Measurements from ENCODE around the gene ZNF568. TPM values are rescaled to one million over a fixed set of nuclear protein-coding genes. Genes with fewer than 3 reads are reported as not detected.
A peak's percentile ranks its signal among the peaks of the same experiment; 100 is the strongest.

Gene ZNF568
- total RNA-seq, 1 donor from 2014 or later: 4.4 TPM

GRCh38 chr19:36898422-36898821 lies 17.7 kb upstream of the ZNF568 start:
- Histone ChIP-seq H3K4me1 (no peaks in the 10 kb centered on the region), H3K27me3 (no peaks in the 10 kb centered on the region), H3K36me3 (peaks cover 6 to 98% of the 10 kb centered on the region in 2 donors), H3K27ac (no peak overlapping the region), H3K9me3 (peaks cover 73% of the 10 kb centered on the region), H3K4me3 (no peak overlapping the region)
- intact Hi-C loops (cut with DNase I): no loop called here
- TF ChIP-seq POLR2A (IDR thresholded peaks at IDR 0.05) (no peak), CTCF (IDR thresholded peaks at IDR 0.05) (no peak), POLR2AphosphoS5 (IDR thresholded peaks at IDR 0.05; ENCODE audit: insufficient read depth in 1 of 2, low read depth in 1 of 2) (no peak)
- no peak for DNase-seq (ENCODE audit: extremely low spot score in 2 of 2)

DNA sequence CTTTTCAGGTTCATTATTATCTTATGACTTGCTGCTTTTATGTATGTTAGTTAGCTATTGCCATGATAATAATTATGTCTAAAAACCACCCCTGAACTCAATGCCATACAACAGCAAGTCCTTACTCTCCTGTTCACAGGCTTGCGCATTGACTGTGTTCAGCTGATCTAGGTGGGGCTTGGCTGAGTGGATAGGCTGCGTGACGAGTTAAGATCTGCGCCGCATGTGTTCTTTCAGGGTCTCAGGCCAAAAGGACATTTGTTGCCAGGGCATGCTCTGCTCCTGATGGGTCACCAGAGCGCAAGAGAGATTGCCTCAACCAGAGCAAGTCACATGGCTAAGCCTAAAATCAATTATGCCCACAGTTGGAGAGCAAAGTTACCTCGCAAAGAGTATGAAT lies 859 bp downstream of the ZNF568 start:
- Histone ChIP-seq H3K36me3 (peaks cover 0 to 35% of the 10 kb centered on the region in 2 donors), H3K9me3 (no peaks in the 10 kb centered on the region), H3K4me3 (peak overlapping the region; percentile 64 to 93), H3K4me1 (peaks cover 18% of the 10 kb centered on the region), H3K27me3 (no peaks in the 10 kb centered on the region), H3K27ac (peak overlapping the region; percentile 90)
- TF ChIP-seq CTCF (IDR thresholded peaks at IDR 0.05): no peak
- TF ChIP-seq POLR2A (IDR thresholded peaks at IDR 0.05): no peak
- no peak for TF ChIP-seq POLR2AphosphoS5 (IDR thresholded peaks at IDR 0.05; ENCODE audit: insufficient read depth in 1 of 2, low read depth in 1 of 2)
- DNase-seq (ENCODE audit: extremely low spot score in 2 of 2): no peak
- intact Hi-C loops (cut with DNase I): no loop called here

DNA sequence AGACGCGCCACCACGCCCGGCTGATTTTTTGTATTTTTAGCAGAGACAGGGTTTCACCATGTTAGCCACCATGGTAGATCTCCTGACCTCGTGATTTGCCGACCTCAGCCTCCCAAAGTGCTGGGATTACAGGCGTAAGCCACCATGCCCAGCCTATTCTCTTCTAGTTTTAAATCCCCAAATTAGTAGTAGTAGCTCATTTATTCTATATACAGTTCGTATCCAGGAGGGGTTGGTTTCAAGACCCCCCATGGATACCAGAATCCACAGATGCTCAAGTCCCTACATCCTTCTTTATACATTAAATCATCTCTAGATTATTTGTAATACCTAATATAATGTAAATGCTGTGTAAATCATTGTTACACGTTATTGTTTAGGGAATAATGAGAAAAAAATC lies 2.0 kb downstream of the ZNF568 start:
- Histone ChIP-seq H3K9me3 (no peaks in the 10 kb centered on the region), H3K4me1 (peaks cover 18% of the 10 kb centered on the region), H3K4me3 (no peak overlapping the region), H3K27me3 (no peaks in the 10 kb centered on the region), H3K36me3 (peaks cover 0 to 46% of the 10 kb centered on the region in 2 donors), H3K27ac (no peak overlapping the region)
- intact Hi-C loops (cut with DNase I): no loop called here
- TF ChIP-seq CTCF (IDR thresholded peaks at IDR 0.05) (no peak), POLR2A (IDR thresholded peaks at IDR 0.05) (no peak), POLR2AphosphoS5 (IDR thresholded peaks at IDR 0.05; ENCODE audit: insufficient read depth in 1 of 2, low read depth in 1 of 2) (no peak)
- DNase-seq (ENCODE audit: extremely low spot score in 2 of 2): no peak

- peaks cover 8% of the 10 kb centered on the region for H3K9me3 ChIP-seq
- H3K27ac ChIP-seq: no peak overlapping the region
- TF ChIP-seq POLR2A (IDR thresholded peaks at IDR 0.05) (no peak), POLR2AphosphoS5 (IDR thresholded peaks at IDR 0.05; ENCODE audit: insufficient read depth in 1 of 2, low read depth in 1 of 2) (no peak), CTCF (IDR thresholded peaks at IDR 0.05) (no peak)
- H3K27me3 ChIP-seq: no peaks in the 10 kb centered on the region
- no peaks in the 10 kb centered on the region for H3K4me1 ChIP-seq
- no peak for DNase-seq (ENCODE audit: extremely low spot score in 2 of 2)
- peaks cover 3 to 58% of the 10 kb centered on the region in 2 donors for H3K36me3 ChIP-seq
- H3K4me3 ChIP-seq: no peak overlapping the region
- intact Hi-C loops (cut with DNase I): no loop called here
Measured at GRCh38 chr19:36931684-36932083, 15.6 kb downstream of the ZNF568 start.

- H3K27me3 ChIP-seq: no peaks in the 10 kb centered on the region
- peaks cover 15 to 91% of the 10 kb centered on the region in 2 donors for H3K36me3 ChIP-seq
- H3K4me3 ChIP-seq: no peak overlapping the region
- intact Hi-C loops (cut with DNase I): no loop called here
- no peak overlapping the region for H3K27ac ChIP-seq
- H3K4me1 ChIP-seq: no peaks in the 10 kb centered on the region
- TF ChIP-seq POLR2AphosphoS5 (IDR thresholded peaks at IDR 0.05; ENCODE audit: insufficient read depth in 1 of 2, low read depth in 1 of 2): no peak
- TF ChIP-seq CTCF (IDR thresholded peaks at IDR 0.05): no peak
- TF ChIP-seq POLR2A (IDR thresholded peaks at IDR 0.05): no peak
- peaks cover 14% of the 10 kb centered on the region for H3K9me3 ChIP-seq
- DNase-seq (ENCODE audit: extremely low spot score in 2 of 2): no peak
Measured at GRCh38 chr19:36939153-36939552, 23.0 kb downstream of the ZNF568 start.
